LNCaP clone FGC (cell line): Measurements from ENCODE around the gene NPAS3.

Experiments used
- DNase-seq: peaks from one replicate; pipeline ENCODE4 v3.0.0-alpha.2; 2011; ENCODE audit warnings: low read depth
- H3K4me3 ChIP-seq: 2 replicates; pipeline ENCODE4 v1.5.1; 2011; ENCODE audit warnings: mild to moderate bottlenecking, low read depth, low read length, control low read depth
- CTCF ChIP-seq: IDR thresholded peaks from 2 replicates; pipeline ENCODE4 v1.5.1; 2012; ENCODE audit warnings: mild to moderate bottlenecking; ENCODE audit not compliant: control insufficient read depth, insufficient read depth; ENCODE audit errors: extremely low read depth

Gene NPAS3

GRCh38 chr14:33802737-33803136 is 864.1 kb downstream of the NPAS3 start:
- no peak for TF ChIP-seq CTCF
- no peak overlapping the region for H3K4me3 ChIP-seq
- no peak for DNase-seq

- no peak for TF ChIP-seq CTCF
- no peak overlapping the region for H3K4me3 ChIP-seq
- DNase-seq = no peak
Measured at GRCh38 chr14:33805593-33805992, 866.9 kb downstream of the NPAS3 start.

- H3K4me3 ChIP-seq = no peak overlapping the region
- no peak for TF ChIP-seq CTCF
- DNase-seq = no peak
Measured at GRCh38 chr14:33806905-33807304, 868.2 kb downstream of the NPAS3 start.

- H3K4me3 ChIP-seq = no peak overlapping the region
- DNase-seq = no peak
- no peak for TF ChIP-seq CTCF
Measured at GRCh38 chr14:33808187-33808586, 869.5 kb downstream of the NPAS3 start.

- TF ChIP-seq CTCF = no peak
- DNase-seq = no peak
Measured at GRCh38 chr14:33809396-33809981, 870.8 kb downstream of the NPAS3 start.

GRCh38 chr14:33810308-33810707 is 871.6 kb downstream of the NPAS3 start:
- no peak overlapping the region for H3K4me3 ChIP-seq
- DNase-seq = no peak
- TF ChIP-seq CTCF = no peak

More at GRCh38 chr14:33809396-33809981, 870.8 kb downstream of the NPAS3 start:
- H3K4me3 ChIP-seq = no peak overlapping the region

- TF ChIP-seq CTCF = no peak
- DNase-seq = no peak
- no peak overlapping the region for H3K4me3 ChIP-seq
Measured at GRCh38 chr14:33811721-33812120, 873.0 kb downstream of the NPAS3 start.
